Kidney (tissue), 14 donors: Measurements from ENCODE around the gene WNT1. TPM values are rescaled to one million over a fixed set of nuclear protein-coding genes. Genes with fewer than 3 reads are reported as not detected.
A peak's percentile ranks its signal among the peaks of the same experiment; 100 is the strongest.

ENCODE experiments used
- DNase-seq, 5 donors: peaks; one replicate each; pipeline ENCODE4 v3.0.0-alpha.2; 2013 to 2020
- FAIRE-seq: peaks from 2 replicates; lab custom pipeline; 2012; peaks lifted over from hg19 to GRCh38; lab: Jason Lieb, UNC
- H3K27ac ChIP-seq, 2 donors: one replicate each; pipeline ENCODE4 v1.7.0; 2013; ENCODE audit warnings: low read depth in 2 of 2, low read length in 2 of 2, inconsistent platforms in 1 of 2
- H3K27me3 ChIP-seq: one replicate; pipeline ENCODE4 v1.7.1; 2013; ENCODE audit warnings: low read length, inconsistent platforms; ENCODE audit not compliant: control insufficient read depth, insufficient read depth
- H3K36me3 ChIP-seq, 3 donors: one replicate each; pipeline versions ENCODE4 v1.7.0 to v1.7.1; 2013; ENCODE audit warnings: low read length in 3 of 3, control low read depth in 1 of 3, inconsistent platforms in 1 of 3; ENCODE audit not compliant: insufficient read depth in 3 of 3, control insufficient read depth in 2 of 3
- H3K4me1 ChIP-seq, 3 donors: one replicate each; pipeline versions ENCODE4 v1.7.0 to v1.7.1; 2013; ENCODE audit warnings: low read length in 3 of 3, inconsistent platforms in 1 of 3, low read depth in 1 of 3; ENCODE audit not compliant: control insufficient read depth in 2 of 3, insufficient read depth in 2 of 3
- H3K4me3 ChIP-seq, 3 donors: one replicate each; pipeline versions ENCODE4 v1.7.0 to v1.8.1; 2013; ENCODE audit warnings: low read length in 3 of 3, control low read depth in 1 of 3, inconsistent platforms in 1 of 3
- H3K9ac ChIP-seq, 3 donors: one replicate each; pipeline versions ENCODE4 v1.7.0 to v1.7.1; 2013; ENCODE audit warnings: low read length in 3 of 3, control low read depth in 1 of 3, inconsistent platforms in 1 of 3
- H3K9me3 ChIP-seq, 3 donors: one replicate each; pipeline versions ENCODE4 v1.7.0 to v1.7.1; 2013; ENCODE audit warnings: low read length in 3 of 3, control low read depth in 1 of 3, inconsistent platforms in 1 of 3; ENCODE audit not compliant: control insufficient read depth in 2 of 3, insufficient read depth in 1 of 3
- CTCF ChIP-seq: IDR thresholded peaks from 3 replicates; pipeline ENCODE4 v1.5.1; 2012; ENCODE audit warnings: mild to moderate bottlenecking, moderate library complexity, borderline replicate concordance; ENCODE audit not compliant: insufficient read depth; ENCODE audit errors: extremely low read depth
- intact Hi-C: fragments of 100-400 bp; cut with DNase I; formaldehyde crosslinking; loops from one replicate; pipeline ENCODE4 v1.11.1; 2022
- polyA plus RNA-seq: library from polyadenylated mRNA; stranded (reverse); fragments of 350-450 nt; fragmentation: Illumina TruSeq; extraction: RNeasy Lipid Tissue Mini Kit (QIAGEN cat#74804); gene quantifications from one replicate; pipeline ENCODE4 v1.2.3, GENCODE V29; 2014; ENCODE audit warnings: low read depth, low replicate concordance; ENCODE audit not compliant: insufficient read depth
- total RNA-seq: library from RNA; stranded (reverse); fragmentation: NEBNext Ultra II Directional; extraction: Animal tissue kit (Norgen Biotek cat#: 25700); gene quantifications from one replicate; pipeline ENCODE4 v1.2.1, GENCODE V29; 2021
- donor health status: control.
- donor health status: control.
- donor health status: control.
- donor health status: control.
- donor health status: control.
- donor health status: DM: yes; HTN: yes; CAD: no.
- donor health status: Normal renal cell carcinoma (clear cell type).

Gene WNT1
- total and polyA plus RNA-seq, 2 donors from 2014 or later = not detected

GRCh38 chr12:48996794-48997718 is 18.9 kb downstream of the WNT1 start:
- DNase-seq (peak; percentile 82 to 92 (median 83)), FAIRE-seq (no peak)
- peaks cover 0 to 16% (median 5%) of the 10 kb centered on the region in 3 donors for H3K4me1 ChIP-seq
- peak; percentile 64 for TF ChIP-seq CTCF
- H3K27me3 ChIP-seq = peaks cover 22% of the 10 kb centered on the region
- no peaks in the 10 kb centered on the region for H3K9me3 ChIP-seq
- peak overlapping the region in 2 of 3 donors; percentile 13 to 25 for H3K4me3 ChIP-seq
- H3K36me3 ChIP-seq = peaks cover 0 to 4% (median 1%) of the 10 kb centered on the region in 3 donors
- no peak overlapping the region for H3K27ac ChIP-seq
- H3K9ac ChIP-seq = peak overlapping the region in 1 of 3 donors; percentile 34
- intact Hi-C loops = no loop called here

GRCh38 chr12:48997719-48998496 is 19.8 kb downstream of the WNT1 start:
- no peak for TF ChIP-seq CTCF
- Histone ChIP-seq H3K9me3 (no peaks in the 10 kb centered on the region), H3K27ac (no peak overlapping the region), H3K36me3 (peaks cover 2 to 11% (median 2%) of the 10 kb centered on the region in 3 donors), H3K4me1 (peaks cover 0 to 16% (median 5%) of the 10 kb centered on the region in 3 donors), H3K4me3 (peak overlapping the region in 1 of 3 donors; percentile 35), H3K27me3 (peaks cover 22% of the 10 kb centered on the region), H3K9ac (no peak overlapping the region)
- intact Hi-C loops = no loop called here
- peak in 2 of 5 donors; percentile 33 to 42 for DNase-seq
- FAIRE-seq = no peak

- DNase-seq (peak in 3 of 5 donors; percentile 29 to 70 (median 35)), FAIRE-seq (no peak)
- Histone ChIP-seq H3K36me3 (peaks cover 2 to 18% (median 5%) of the 10 kb centered on the region in 3 donors), H3K27ac (no peak overlapping the region), H3K4me1 (peaks cover 0 to 16% (median 5%) of the 10 kb centered on the region in 3 donors), H3K27me3 (peaks cover 18% of the 10 kb centered on the region), H3K9ac (no peak overlapping the region), H3K9me3 (no peaks in the 10 kb centered on the region), H3K4me3 (peak overlapping the region; percentile 35 to 50 (median 48))
- intact Hi-C loops = no loop called here
- no peak for TF ChIP-seq CTCF
Observed at GRCh38 chr12:48998497-48999353, 20.6 kb downstream of the WNT1 start.
